HG02943 (cell line): ENCODE measurements around the gene CPEB1.

ENCODE experiments used
- ATAC-seq: cut with Tn5 transposase; IDR thresholded peaks from one replicate; pipeline ENCODE4 v1.9.1; 2021; ENCODE audit warnings: mild to moderate bottlenecking, low read depth, moderate library complexity; ENCODE audit not compliant: unreplicated experiment

The CPEB1 gene

GRCh38 chr15:82599862-82600261 lies 47.3 kb downstream of the CPEB1 start:
- ATAC-seq = no peak

- ATAC-seq = no peak
These were observed 49.3 kb downstream of the CPEB1 start for GRCh38 chr15:82597815-82598214.

GRCh38 chr15:82595766-82596165 lies 51.4 kb downstream of the CPEB1 start:
- no peak for ATAC-seq

- no peak for ATAC-seq
These were observed 52.0 kb downstream of the CPEB1 start for GRCh38 chr15:82595203-82595602.

- no peak for ATAC-seq
These were observed 59.4 kb downstream of the CPEB1 start for GRCh38 chr15:82587805-82588204.

- ATAC-seq = no peak
These were observed 62.1 kb downstream of the CPEB1 start for GRCh38 chr15:82585072-82585471.

- ATAC-seq = no peak
These were observed 66.5 kb downstream of the CPEB1 start for GRCh38 chr15:82580713-82581112.

GRCh38 chr15:82575335-82575734 lies 71.8 kb downstream of the CPEB1 start:
- ATAC-seq = no peak

GRCh38 chr15:82572986-82573385 lies 74.2 kb downstream of the CPEB1 start:
- ATAC-seq = no peak

- ATAC-seq = no peak
These were observed 74.9 kb downstream of the CPEB1 start for GRCh38 chr15:82572311-82572710.

GRCh38 chr15:82571722-82572222 lies 75.4 kb downstream of the CPEB1 start:
- ATAC-seq = no peak

- no peak for ATAC-seq
These were observed 76.2 kb downstream of the CPEB1 start for GRCh38 chr15:82570721-82571508.

- ATAC-seq = no peak
These were observed 77.3 kb downstream of the CPEB1 start for GRCh38 chr15:82569834-82570233.

- ATAC-seq = no peak
These were observed 78.2 kb downstream of the CPEB1 start for GRCh38 chr15:82568986-82569385.

- ATAC-seq = no peak
These were observed 79.5 kb downstream of the CPEB1 start for GRCh38 chr15:82567661-82568060.

- ATAC-seq = no peak
These were observed 80.5 kb downstream of the CPEB1 start for GRCh38 chr15:82566690-82567089.

- no peak for ATAC-seq
These were observed 88.7 kb downstream of the CPEB1 start for GRCh38 chr15:82558502-82558901.

GRCh38 chr15:82556315-82557035 lies 90.7 kb downstream of the CPEB1 start:
- ATAC-seq = no peak

GRCh38 chr15:82554849-82555248 lies 92.3 kb downstream of the CPEB1 start:
- ATAC-seq = no peak

GRCh38 chr15:82554351-82554750 lies 92.8 kb downstream of the CPEB1 start:
- no peak for ATAC-seq

GRCh38 chr15:82553846-82554245 lies 93.3 kb downstream of the CPEB1 start:
- ATAC-seq = no peak

GRCh38 chr15:82552861-82553260 lies 94.3 kb downstream of the CPEB1 start:
- ATAC-seq = no peak
